WTC11 (cell line): ENCODE data around the gene CLDN7. TPM values are rescaled to one million over a fixed set of nuclear protein-coding genes. Genes with fewer than 3 reads are reported as not detected.

Source experiments
- ATAC-seq: fragments of 200-7000 bp; cut with Tn5 transposase; 2 replicates; pipeline ENCODE4 v1.10.0; 2021; ENCODE audit warnings: mild to moderate bottlenecking, moderate library complexity
- CTCF ChIA-PET: fragments of 300-600 bp; sonication (Branson Sonifier 250); formaldehyde crosslinking; loops from one replicate; lab custom pipeline; 2021; ENCODE audit warnings: antibody characterized with exemption; lab: Charles Lee
- POLR2A ChIA-PET: fragments of 350-600 bp; sonication (Branson Sonifier 250); formaldehyde crosslinking; loops from one replicate; lab custom pipeline; 2021; ENCODE audit warnings: antibody characterized with exemption; lab: Charles Lee
- DNase-seq: peaks from one replicate; pipeline ENCODE4 v3.0.0; 2021; ENCODE audit warnings: low spot score
- H3K27ac Mint-ChIP-seq: 2 replicates; pipeline ENCODE4 v1.8.0; 2021; ENCODE audit warnings: mixed read lengths
- H3K27me3 Mint-ChIP-seq: 2 replicates; pipeline ENCODE4 v1.8.0; 2021; ENCODE audit warnings: low read depth, mild to moderate bottlenecking, moderate library complexity, mixed read lengths
- H3K36me3 Mint-ChIP-seq: 2 replicates; pipeline ENCODE4 v1.8.0; 2021; ENCODE audit warnings: mixed read lengths
- H3K4me1 Mint-ChIP-seq: 2 replicates; pipeline ENCODE4 v1.8.0; 2022; ENCODE audit warnings: mixed read lengths
- H3K4me3 Mint-ChIP-seq: 2 replicates; pipeline ENCODE4 v1.8.0; 2021; ENCODE audit warnings: mild to moderate bottlenecking, moderate library complexity, mixed read lengths
- H3K9me3 Mint-ChIP-seq: 2 replicates; pipeline ENCODE4 v1.8.0; 2021; ENCODE audit warnings: mixed read lengths
- CBFB ChIP-seq: sonication (generic); formaldehyde crosslinking; IDR thresholded peaks from 2 replicates; pipeline ENCODE4 v1.8.1; 2022; ENCODE audit warnings: mild to moderate bottlenecking, low read depth, missing genetic modification reagents
- ETV6 ChIP-seq: sonication (generic); formaldehyde crosslinking; IDR thresholded peaks from 2 replicates; pipeline ENCODE4 v1.8.1; 2022; ENCODE audit warnings: mild to moderate bottlenecking, missing genetic modification reagents
- FOXP1 ChIP-seq: sonication (generic); formaldehyde crosslinking; IDR thresholded peaks from 2 replicates; pipeline ENCODE4 v1.8.0; 2022; ENCODE audit warnings: missing genetic modification reagents, mild to moderate bottlenecking, moderate library complexity, borderline replicate concordance
- FOXP4 ChIP-seq: sonication (generic); formaldehyde crosslinking; IDR thresholded peaks from 2 replicates; pipeline ENCODE4 v1.8.0; 2022; ENCODE audit warnings: mild to moderate bottlenecking, missing genetic modification reagents
- JAZF1 ChIP-seq: fragments of 250-450 bp; sonication (Bioruptor Pico); IDR thresholded peaks from 2 replicates; pipeline ENCODE4 v1.9.0; 2021; ENCODE audit warnings: moderate library complexity, mild to moderate bottlenecking, inconsistent platforms
- JUN ChIP-seq: sonication (generic); formaldehyde crosslinking; IDR thresholded peaks from 2 replicates; pipeline ENCODE4 v1.8.0; 2023; ENCODE audit warnings: mild to moderate bottlenecking, missing genetic modification reagents
- ZBTB21 ChIP-seq: sonication (generic); formaldehyde crosslinking; IDR thresholded peaks from 2 replicates; pipeline ENCODE4 v1.8.1; 2023; ENCODE audit warnings: mild to moderate bottlenecking, missing genetic modification reagents, borderline replicate concordance
- ZNF532 ChIP-seq: fragments of 250-450 bp; sonication (Bioruptor Pico); IDR thresholded peaks from 2 replicates; pipeline ENCODE4 v1.9.0; 2021; ENCODE audit warnings: mild to moderate bottlenecking, borderline replicate concordance
- total RNA-seq: library from RNA; stranded (reverse); gene quantifications from 3 replicates; pipeline ENCODE4 v1.2.3, GENCODE V29; 2021
- TF ChIP-seq, protein P1 (sequence below): sonication (generic); formaldehyde crosslinking; IDR thresholded peaks from 2 replicates; pipeline ENCODE4 v1.8.0; 2023; ENCODE audit warnings: missing genetic modification reagents, mild to moderate bottlenecking, borderline replicate concordance
- TF ChIP-seq, protein P2 (sequence below): fragments of 250-450 bp; sonication (Bioruptor Pico); conservative IDR thresholded peaks from 2 replicates; pipeline ENCODE4 v1.9.0; 2021; ENCODE audit warnings: mild to moderate bottlenecking
- TF ChIP-seq, protein P3 (sequence below): sonication (generic); formaldehyde crosslinking; IDR thresholded peaks from 2 replicates; pipeline ENCODE4 v1.8.1; 2023; ENCODE audit warnings: mild to moderate bottlenecking, missing genetic modification reagents, moderate library complexity
- TF ChIP-seq, protein P4 (sequence below): sonication (generic); formaldehyde crosslinking; IDR thresholded peaks from 2 replicates; pipeline ENCODE4 v1.8.0; 2022; ENCODE audit warnings: mild to moderate bottlenecking, missing genetic modification reagents
- TF ChIP-seq, protein P5 (sequence below): sonication (generic); formaldehyde crosslinking; IDR thresholded peaks from 2 replicates; pipeline ENCODE4 v1.8.1; 2022; ENCODE audit warnings: low read depth, mild to moderate bottlenecking, moderate library complexity, missing genetic modification reagents, borderline replicate concordance

CLDN7 gene
- total RNA-seq, 1 experiment from 2014 or later: 136 TPM

DNA sequence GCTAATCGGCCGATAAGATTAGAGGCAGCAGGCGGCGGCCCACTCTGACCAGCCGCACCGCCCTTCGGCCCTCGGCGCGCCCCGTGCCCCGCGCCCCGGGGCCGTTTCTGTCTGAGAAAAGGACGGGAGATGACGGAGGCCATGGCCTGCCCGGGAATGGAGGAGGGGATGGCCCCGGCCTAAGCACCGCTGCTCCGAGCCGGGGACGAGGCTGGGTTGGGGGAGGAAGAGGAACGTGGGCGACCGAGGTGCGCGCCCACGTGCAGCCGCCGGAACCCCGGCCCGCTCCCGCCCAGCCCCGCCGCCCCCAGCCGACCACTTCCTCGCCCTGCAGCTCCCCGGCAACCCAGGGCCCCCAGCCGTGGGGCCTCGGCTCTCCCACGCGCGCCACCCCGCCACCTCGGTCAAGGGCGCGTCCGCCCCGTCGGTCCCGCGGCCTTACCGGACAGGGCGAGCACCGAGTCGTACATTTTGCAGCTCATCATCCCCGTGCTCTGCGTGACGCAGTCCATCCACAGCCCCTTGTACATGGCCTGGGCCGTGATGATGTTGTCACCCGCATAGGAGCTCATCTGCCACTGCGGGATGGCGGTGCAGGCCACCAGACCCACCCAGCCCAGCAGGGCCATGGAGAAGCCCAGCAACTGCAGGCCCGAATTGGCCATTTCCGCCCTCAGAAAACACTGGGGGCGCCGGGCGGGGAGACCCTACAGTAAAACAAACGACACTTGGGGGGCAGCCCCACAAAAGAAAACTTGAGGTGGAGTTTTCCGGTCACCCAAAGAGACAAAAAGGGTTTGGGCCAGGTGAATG is 693 bp downstream of the CLDN7 start (continued):
- TF ChIP-seq, protein P1, sequence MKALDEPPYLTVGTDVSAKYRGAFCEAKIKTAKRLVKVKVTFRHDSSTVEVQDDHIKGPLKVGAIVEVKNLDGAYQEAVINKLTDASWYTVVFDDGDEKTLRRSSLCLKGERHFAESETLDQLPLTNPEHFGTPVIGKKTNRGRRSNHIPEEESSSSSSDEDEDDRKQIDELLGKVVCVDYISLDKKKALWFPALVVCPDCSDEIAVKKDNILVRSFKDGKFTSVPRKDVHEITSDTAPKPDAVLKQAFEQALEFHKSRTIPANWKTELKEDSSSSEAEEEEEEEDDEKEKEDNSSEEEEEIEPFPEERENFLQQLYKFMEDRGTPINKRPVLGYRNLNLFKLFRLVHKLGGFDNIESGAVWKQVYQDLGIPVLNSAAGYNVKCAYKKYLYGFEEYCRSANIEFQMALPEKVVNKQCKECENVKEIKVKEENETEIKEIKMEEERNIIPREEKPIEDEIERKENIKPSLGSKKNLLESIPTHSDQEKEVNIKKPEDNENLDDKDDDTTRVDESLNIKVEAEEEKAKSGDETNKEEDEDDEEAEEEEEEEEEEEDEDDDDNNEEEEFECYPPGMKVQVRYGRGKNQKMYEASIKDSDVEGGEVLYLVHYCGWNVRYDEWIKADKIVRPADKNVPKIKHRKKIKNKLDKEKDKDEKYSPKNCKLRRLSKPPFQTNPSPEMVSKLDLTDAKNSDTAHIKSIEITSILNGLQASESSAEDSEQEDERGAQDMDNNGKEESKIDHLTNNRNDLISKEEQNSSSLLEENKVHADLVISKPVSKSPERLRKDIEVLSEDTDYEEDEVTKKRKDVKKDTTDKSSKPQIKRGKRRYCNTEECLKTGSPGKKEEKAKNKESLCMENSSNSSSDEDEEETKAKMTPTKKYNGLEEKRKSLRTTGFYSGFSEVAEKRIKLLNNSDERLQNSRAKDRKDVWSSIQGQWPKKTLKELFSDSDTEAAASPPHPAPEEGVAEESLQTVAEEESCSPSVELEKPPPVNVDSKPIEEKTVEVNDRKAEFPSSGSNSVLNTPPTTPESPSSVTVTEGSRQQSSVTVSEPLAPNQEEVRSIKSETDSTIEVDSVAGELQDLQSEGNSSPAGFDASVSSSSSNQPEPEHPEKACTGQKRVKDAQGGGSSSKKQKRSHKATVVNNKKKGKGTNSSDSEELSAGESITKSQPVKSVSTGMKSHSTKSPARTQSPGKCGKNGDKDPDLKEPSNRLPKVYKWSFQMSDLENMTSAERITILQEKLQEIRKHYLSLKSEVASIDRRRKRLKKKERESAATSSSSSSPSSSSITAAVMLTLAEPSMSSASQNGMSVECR (CRISPR knock-in tag): peak; percentile 79
- no peak for TF ChIP-seq CBFB (CRISPR knock-in tag)

- Mint-ChIP-seq H3K4me3 (peak overlapping the region; percentile 78), H3K36me3 (peaks cover 15% of the 10 kb centered on the region), H3K27ac (peak overlapping the region; percentile 94), H3K9me3 (no peaks in the 10 kb centered on the region), H3K4me1 (peaks cover 18% of the 10 kb centered on the region), H3K27me3 (no peaks in the 10 kb centered on the region)
- ChIA-PET POLR2A (interaction anchor here (1.1 to 1.2 kb wide), 2 partner anchors 20 to 41 kb away, joined by 3 to 9 read pairs; partner anchors contain the start of genes ACADVL and DLG4), CTCF (interaction anchor here (1.1 to 1.2 kb wide), 3 partner anchors 12 to 36 kb away, joined by 3 to 4 read pairs (median 4); no protein-coding TSS in a partner anchor)
- ATAC-seq (peak; percentile 27), DNase-seq (peak; percentile 89)
- TF ChIP-seq FOXP4 (CRISPR knock-in tag) (no peak), ETV6 (CRISPR knock-in tag) (no peak), ZBTB21 (CRISPR knock-in tag) (0 out of 2 replicates have a peak, but pooled peaks have one; percentile 24), JUN (CRISPR knock-in tag) (no peak), ZNF532 (CRISPR knock-in tag) (no peak), JAZF1 (no peak), CBFB (CRISPR knock-in tag) (no peak), FOXP1 (CRISPR knock-in tag) (no peak)
- TF ChIP-seq, protein P2, sequence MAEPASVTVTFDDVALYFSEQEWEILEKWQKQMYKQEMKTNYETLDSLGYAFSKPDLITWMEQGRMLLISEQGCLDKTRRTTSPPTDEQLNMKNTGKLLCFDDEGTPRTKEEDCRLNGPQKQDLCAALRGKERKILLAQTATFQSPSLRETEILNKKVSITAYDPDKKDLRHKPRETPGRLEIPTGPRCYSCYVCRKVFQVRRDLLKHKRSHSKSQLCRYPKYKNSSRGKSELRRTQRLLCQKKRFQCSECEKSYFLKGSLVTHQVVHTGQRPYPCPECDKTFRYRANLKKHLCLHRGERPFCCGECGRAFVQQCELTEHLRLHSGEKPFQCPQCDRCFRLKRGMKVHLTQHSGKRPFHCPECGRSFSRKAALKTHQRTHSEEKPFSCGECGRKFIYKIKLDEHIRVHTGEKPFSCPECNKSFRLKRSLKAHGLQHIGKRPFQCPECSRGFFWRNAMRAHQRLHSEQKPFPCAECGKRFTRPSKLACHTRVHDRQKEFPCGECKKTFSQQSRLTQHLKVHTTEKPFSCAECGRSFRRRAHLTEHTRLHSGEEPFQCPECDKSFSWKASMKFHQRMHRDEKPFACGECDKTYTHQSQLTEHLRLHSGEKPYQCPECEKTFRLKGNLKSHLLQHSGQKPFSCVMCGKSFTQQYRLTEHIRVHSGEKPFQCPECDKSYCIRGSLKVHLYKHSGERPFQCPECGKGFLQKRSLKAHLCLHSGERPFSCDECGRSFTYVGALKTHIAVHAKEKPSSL (CRISPR knock-in tag): no peak
- TF ChIP-seq, protein P3, sequence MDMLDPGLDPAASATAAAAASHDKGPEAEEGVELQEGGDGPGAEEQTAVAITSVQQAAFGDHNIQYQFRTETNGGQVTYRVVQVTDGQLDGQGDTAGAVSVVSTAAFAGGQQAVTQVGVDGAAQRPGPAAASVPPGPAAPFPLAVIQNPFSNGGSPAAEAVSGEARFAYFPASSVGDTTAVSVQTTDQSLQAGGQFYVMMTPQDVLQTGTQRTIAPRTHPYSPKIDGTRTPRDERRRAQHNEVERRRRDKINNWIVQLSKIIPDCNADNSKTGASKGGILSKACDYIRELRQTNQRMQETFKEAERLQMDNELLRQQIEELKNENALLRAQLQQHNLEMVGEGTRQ: 0 out of 2 replicates have a peak, but pooled peaks have one; percentile 6
- TF ChIP-seq, protein P4, sequence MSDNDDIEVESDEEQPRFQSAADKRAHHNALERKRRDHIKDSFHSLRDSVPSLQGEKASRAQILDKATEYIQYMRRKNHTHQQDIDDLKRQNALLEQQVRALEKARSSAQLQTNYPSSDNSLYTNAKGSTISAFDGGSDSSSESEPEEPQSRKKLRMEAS (CRISPR knock-in tag): peak; percentile 62; the same call in 1 of the 2 replicates
- TF ChIP-seq, protein P5, sequence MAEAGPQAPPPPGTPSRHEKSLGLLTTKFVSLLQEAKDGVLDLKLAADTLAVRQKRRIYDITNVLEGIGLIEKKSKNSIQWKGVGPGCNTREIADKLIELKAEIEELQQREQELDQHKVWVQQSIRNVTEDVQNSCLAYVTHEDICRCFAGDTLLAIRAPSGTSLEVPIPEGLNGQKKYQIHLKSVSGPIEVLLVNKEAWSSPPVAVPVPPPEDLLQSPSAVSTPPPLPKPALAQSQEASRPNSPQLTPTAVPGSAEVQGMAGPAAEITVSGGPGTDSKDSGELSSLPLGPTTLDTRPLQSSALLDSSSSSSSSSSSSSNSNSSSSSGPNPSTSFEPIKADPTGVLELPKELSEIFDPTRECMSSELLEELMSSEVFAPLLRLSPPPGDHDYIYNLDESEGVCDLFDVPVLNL (CRISPR knock-in tag): no peak
Measured at GRCh38 chr17:7260651-7261378, 1.5 kb downstream of the CLDN7 start.
